Adrenal gland (tissue), 5 donors: ENCODE results near the gene RXRB.

ENCODE experiments used
- CTCF ChIP-seq, 6 experiments: fragments of 450-650 bp in 4 of 6; fragments of 200-600 bp in 2 of 6; sonication (generic) in 1 of 6; IDR thresholded peaks; 1 replicate in 5 of 6; 2 replicates in 1 of 6; pipeline versions ENCODE4 v1.5.1 to v1.8.0; 2016 to 2021; ENCODE audit warnings: antibody characterized with exemption in 6 of 6, mild to moderate bottlenecking in 2 of 6, moderate library complexity in 1 of 6
- POLR2A ChIP-seq, 2 donors: fragments of 450-650 bp; IDR thresholded peaks; one replicate each; pipeline ENCODE4 v1.6.1; 2017; ENCODE audit warnings: antibody characterized with exemption in 2 of 2, mild to moderate bottlenecking in 2 of 2, moderate library complexity in 1 of 2
- donor health status: DM: no; HTN: no; CAD: no.

- TF ChIP-seq CTCF (IDR thresholded peaks at IDR 0.05) = no peak
- TF ChIP-seq POLR2A (IDR thresholded peaks at IDR 0.05) = no peak
Observed at GRCh38 chr6:33216117-33216649, 15.7 kb upstream of the RXRB start.
